Activated CD8-positive, alpha-beta memory T cell treated with anti-CD3 and anti-CD28 coated beads, Interleukin-2, amount 50 U/mL, for 48 hours (primary cell): ENCODE data around the gene NR3C1.

Experiments
- DNase-seq: peaks from one replicate; pipeline ENCODE4 v3.0.0-alpha.2; 2020

The NR3C1 gene

DNA sequence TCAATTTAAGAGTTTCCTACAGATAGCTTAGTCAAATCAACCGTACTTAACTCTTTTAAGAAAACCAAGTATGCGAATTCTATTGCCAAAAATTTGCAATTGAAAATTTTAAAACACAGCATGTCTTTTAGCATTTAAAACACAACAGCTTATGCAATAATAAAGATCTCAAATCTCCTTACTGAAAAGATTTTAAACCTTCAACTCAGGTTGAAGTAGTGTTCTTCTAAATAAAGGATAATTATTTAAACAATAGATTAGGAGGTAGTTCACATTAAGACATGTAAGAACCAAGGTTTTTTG is 5.5 kb downstream of the NR3C1 start:
- DNase-seq, result no peak

DNA sequence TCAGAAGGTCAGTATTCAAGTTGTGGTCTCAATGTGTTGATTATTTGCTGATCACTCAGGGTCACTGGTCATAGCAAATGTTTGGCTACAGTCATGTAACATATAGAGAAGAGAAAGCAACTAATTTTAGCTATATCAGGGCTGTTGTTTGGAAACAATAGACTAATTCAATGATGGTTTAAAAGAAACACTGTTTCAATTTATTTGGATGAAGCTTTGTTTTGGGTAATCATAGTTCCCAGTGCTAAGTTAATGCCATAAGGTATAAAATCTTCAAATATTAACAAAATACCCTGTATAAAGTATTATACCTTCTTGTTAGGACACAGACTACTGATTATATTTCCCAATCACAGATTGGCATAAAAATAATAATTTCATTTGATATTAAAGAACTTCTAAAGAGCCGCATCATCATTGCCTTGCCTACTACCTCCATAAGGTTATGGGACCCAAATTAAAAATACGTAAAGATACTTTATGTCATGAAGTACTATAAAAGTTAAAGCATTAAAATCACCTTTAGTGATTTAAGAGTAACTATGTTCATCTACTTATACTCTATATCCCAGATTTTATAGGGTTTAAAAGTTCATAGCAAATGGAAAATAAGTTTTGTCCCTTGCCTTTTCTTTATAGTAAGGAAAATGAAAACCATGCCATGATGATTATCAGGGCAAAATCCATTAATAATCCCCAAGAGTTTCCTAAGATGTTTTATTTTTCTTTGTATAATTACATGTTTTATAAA is 6.0 kb downstream of the NR3C1 start:
- DNase-seq, result no peak

DNA sequence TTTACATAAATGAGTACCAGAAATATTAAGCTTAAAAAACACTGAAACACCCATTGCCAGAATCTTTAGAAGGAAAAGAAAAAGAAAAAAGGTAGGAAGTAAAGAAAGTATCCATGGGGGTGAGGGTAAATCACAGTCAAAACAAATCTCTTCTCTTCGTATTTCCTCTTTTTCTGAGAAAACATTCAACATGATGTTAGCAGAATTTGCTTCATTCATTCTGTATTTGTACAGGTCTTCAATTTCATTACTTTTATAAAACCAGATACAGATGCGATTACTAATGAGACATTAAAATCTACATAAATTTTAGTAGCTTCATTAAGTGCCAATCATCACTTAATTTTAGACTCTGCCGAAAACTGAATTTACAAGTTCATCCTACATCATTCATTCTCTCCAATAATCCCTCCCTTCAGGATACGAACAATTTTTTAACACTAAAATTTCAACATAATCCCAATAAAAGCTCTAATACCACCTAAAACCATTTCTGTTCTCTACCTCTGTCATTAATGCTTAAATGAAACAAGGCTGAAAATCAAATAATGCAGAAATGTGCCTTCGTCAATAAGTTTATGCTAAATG is 7.0 kb downstream of the NR3C1 start:
- no peak for DNase-seq

- DNase-seq, result no peak
These were observed 7.7 kb downstream of the NR3C1 start for GRCh38 chr5:143395638-143396352.

GRCh38 chr5:143393524-143393923 is 10.0 kb downstream of the NR3C1 start:
- DNase-seq, result no peak

DNA sequence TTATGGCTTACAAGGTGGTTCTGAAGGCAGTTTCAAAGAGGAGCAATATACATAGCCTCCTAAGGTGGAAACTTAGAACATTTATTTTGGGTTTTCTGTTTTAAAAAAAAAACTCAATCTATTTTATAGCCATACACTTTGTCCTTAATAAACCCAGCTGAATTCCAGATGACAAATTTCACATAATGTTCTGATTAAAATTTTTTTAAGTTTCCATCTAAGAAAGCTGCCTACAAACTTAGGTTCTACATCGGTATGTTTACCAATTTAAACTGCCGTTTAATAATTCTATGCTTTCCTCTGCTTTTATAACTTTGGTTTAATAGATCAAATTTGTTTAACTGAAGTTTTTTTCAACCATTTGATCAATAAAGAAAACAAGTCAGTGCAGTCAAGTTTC is 12.5 kb downstream of the NR3C1 start:
- DNase-seq, result no peak

DNA sequence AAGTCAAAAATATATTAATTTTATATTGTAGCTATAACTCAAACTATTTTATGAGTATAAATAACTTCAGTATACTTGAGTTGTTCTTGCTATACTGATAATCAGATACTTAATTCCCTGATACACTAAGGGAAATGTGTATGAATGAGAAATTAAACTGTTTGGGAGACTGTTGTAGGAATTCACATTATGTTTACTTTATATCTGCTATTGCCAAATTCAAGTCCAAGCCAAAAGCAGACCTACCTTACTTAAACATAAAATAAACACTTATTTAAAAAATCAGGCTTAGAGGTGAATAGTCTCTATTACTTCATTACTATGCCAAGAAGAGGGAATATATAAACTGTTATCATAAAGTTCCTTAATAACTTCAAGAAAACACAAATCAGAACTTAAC is 13.2 kb downstream of the NR3C1 start:
- DNase-seq, result no peak

- DNase-seq, result no peak
These were observed 16.8 kb downstream of the NR3C1 start for GRCh38 chr5:143386725-143387124.

GRCh38 chr5:143384865-143385657 is 18.4 kb downstream of the NR3C1 start:
- no peak for DNase-seq

GRCh38 chr5:143383988-143384387 is 19.5 kb downstream of the NR3C1 start:
- DNase-seq, result no peak

- DNase-seq, result no peak
These were observed 23.9 kb downstream of the NR3C1 start for GRCh38 chr5:143379606-143380005.

- DNase-seq, result no peak
These were observed 26.3 kb downstream of the NR3C1 start for GRCh38 chr5:143376911-143377813.

GRCh38 chr5:143376195-143376779 is 27.2 kb downstream of the NR3C1 start:
- DNase-seq, result no peak

DNA sequence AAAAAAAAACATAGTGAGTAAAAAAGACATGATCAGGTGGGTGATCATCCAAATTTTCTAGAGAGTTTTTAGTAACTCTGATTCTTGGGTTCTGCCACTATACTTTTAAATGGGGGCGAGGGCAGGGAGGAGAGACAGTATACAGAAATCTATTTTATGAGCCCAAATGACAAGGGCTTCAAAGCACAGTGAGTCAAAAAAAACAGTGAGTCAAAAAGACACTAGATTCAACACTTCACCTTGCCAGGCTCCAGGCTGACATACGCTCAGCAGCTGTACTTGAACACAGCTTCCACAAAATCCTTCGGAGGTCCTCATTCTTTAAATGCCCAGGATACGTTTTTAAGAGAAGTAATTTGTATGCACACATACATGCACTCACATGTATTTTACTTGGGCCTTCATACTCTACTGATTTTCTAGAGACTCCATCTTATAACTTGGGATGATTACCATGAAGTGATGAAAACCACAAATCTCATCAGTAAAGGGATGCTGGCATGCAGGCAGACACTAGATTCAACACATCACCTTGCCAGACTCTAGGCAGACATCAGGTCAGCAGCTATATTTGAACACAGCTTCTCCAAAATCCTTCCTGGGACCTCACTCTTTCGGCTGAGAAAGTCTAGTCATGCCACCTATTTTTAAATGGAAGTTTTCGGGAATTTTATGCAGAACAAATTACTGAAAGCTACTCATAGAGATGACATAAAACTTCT is 28.8 kb downstream of the NR3C1 start:
- DNase-seq, result no peak

DNA sequence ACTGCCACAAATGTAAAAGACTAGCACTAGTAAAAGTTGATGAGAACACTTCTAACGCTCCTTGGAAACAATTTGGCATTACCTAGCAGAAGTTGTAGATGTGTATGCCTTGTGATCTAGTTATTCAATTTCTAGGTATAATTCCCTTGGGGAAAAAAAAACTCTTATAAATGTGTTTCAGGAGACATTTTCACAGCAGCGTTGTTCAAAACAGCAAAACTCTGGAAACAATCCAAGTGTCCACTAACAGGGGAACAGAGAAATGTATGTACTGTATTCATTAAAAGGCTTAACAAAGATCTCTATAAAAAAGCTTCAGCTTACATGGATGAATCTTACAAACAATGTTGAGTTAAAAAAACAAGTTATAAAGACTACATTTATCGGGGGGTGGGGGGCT is 30.4 kb downstream of the NR3C1 start:
- no peak for DNase-seq

GRCh38 chr5:143372187-143372829 is 31.2 kb downstream of the NR3C1 start:
- no peak for DNase-seq

DNA sequence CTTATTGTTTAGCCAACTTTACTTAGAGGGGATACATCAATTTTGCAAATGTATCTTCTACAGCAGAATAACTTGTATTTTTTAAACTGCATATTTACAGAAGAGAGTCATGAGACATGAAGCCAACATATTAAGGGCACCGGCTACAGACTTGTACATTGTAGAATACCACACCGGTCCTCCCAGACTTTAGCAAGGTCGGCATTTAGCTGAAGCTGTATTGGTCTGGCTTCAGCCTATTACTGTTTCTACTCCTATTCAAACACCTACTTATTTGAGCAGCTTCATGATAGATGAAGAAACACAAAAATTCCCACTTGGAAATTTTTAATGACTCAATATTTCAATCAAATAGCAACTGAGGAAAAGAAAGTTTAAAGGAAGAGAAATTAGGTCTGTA is 33.0 kb downstream of the NR3C1 start:
- no peak for DNase-seq

DNA sequence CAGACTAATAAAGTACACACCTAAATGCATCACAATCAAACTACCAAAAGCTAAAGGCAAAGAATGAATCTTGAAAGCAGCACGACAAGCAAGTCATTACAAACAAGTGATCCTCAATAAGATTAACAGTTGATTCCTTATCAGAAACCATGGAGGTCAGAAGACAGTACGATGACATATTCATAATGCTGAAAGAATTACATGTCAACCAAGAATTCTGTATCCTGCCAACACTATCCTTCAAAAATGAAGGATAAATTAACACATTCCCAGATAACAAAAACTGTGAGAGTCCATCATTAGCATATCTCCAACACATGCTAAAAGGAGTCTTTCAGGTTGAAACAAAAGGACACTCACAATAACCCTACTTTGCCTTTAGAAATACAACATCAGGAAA is 39.4 kb downstream of the NR3C1 start:
- no peak for DNase-seq

DNA sequence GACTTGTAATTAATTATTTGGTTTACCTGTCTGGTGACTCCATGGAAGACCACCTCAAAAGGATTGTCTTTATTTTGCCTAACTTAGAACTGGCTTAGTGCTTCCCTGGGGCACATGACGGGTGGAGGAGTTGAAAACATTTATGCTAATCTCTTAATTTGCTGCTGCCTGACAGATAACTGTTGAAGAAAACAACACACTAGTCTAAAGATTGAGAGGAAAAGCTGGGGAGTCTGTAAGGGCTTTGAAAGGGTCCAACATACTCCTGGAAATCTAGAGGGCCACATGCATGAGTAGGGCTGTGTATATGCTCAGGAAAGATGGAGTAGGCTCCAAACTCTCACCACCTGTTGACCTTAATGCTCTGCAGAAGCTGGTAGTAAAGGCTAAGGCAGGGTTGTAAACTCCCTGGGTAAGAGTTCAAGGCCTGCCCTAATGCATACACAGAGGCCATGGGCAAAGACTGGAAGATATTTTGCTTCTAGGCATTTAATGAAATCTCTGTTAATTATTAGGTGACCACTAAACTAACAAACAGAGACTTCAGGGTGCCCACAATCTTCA is 40.7 kb downstream of the NR3C1 start:
- DNase-seq, result no peak

GRCh38 chr5:143361438-143361837 is 42.0 kb downstream of the NR3C1 start:
- no peak for DNase-seq

DNA sequence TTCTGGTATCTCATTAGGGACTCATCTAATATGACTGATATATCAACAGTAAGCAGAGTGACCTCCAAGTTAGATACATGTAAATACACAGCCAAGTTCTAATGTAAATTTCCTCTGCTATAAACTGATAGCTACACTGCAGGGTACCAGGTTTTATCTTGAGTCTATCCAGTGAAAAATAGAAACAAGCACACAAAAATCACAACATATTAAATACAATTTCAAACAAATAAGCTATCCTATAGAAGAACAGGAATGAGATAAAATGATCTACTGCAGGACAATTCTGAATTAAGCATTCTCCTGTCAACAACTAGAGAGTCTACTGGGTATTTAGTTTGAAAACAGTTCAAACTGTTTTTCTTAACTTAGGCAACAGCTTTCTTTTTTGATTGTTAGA is 42.7 kb downstream of the NR3C1 start:
- DNase-seq, result no peak
